ENCODE data around the gene PIK3R4.

DNA sequence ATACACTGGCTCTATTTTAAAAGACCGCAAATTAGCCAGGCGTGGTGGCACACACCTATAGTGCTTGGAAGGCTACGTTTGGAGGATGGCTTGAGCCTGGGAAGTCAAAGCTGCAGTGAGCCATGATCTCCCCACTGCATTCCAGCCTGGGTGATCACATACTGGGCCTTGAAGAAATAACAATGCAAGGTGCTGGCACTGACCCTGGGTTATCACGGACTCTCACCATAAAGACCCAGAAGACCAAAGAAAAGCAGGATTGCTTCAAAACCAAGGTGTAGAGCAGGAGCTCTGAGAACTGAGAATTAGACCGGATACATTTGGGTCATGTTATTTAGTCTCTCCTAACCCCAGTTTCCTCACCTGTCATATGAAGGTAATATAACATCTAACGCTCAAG is 14.8 kb downstream of the PIK3R4 start:
- TF ChIP-seq, protein P1, sequence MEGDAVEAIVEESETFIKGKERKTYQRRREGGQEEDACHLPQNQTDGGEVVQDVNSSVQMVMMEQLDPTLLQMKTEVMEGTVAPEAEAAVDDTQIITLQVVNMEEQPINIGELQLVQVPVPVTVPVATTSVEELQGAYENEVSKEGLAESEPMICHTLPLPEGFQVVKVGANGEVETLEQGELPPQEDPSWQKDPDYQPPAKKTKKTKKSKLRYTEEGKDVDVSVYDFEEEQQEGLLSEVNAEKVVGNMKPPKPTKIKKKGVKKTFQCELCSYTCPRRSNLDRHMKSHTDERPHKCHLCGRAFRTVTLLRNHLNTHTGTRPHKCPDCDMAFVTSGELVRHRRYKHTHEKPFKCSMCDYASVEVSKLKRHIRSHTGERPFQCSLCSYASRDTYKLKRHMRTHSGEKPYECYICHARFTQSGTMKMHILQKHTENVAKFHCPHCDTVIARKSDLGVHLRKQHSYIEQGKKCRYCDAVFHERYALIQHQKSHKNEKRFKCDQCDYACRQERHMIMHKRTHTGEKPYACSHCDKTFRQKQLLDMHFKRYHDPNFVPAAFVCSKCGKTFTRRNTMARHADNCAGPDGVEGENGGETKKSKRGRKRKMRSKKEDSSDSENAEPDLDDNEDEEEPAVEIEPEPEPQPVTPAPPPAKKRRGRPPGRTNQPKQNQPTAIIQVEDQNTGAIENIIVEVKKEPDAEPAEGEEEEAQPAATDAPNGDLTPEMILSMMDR (IDR thresholded peaks at IDR 0.05 in 4 of 5, conservative IDR thresholded peaks at IDR 0.05 in 1 of 5) = no peak
- no peak for TF ChIP-seq POLR2A (IDR thresholded peaks at IDR 0.05)
